ENCODE results near the gene PEX19.

The PEX19 gene

GRCh38 chr1:160315359-160315758 lies 30.4 kb upstream of the PEX19 start:
- DNase-seq (ENCODE audit: low read depth in 1 of 2, low spot score in 1 of 2) = no peak
- Histone ChIP-seq H3K27ac (replicated peaks) (no peak overlapping the region), H3K27me3 (ENCODE audit: insufficient read depth, poor library complexity, severe bottlenecking) (no peaks in the 10 kb centered on the region), H3K4me3 (replicated peaks; ENCODE audit: insufficient read depth, low read length) (no peak overlapping the region)
- TF ChIP-seq SPI1 (IDR thresholded peaks at IDR 0.05; ENCODE audit: borderline replicate concordance, low read depth) (no peak), POLR2AphosphoS5 (IDR thresholded peaks at IDR 0.05; ENCODE audit: low read depth) (no peak), CTCF (IDR thresholded peaks at IDR 0.05; ENCODE audit: insufficient read depth, low read length) (no peak), REST (IDR thresholded peaks at IDR 0.05; ENCODE audit: insufficient replicate concordance, low read depth) (no peak), GABPA (IDR thresholded peaks at IDR 0.05; ENCODE audit: low read depth) (no peak)

- H3K27ac ChIP-seq (replicated peaks) = no peak overlapping the region
- H3K27me3 ChIP-seq (ENCODE audit: insufficient read depth, poor library complexity, severe bottlenecking) = no peaks in the 10 kb centered on the region
- DNase-seq (ENCODE audit: low read depth in 1 of 2, low spot score in 1 of 2) = no peak
- TF ChIP-seq REST (IDR thresholded peaks at IDR 0.05; ENCODE audit: insufficient replicate concordance, low read depth) = no peak
- no peak for TF ChIP-seq POLR2AphosphoS5 (IDR thresholded peaks at IDR 0.05; ENCODE audit: low read depth)
- TF ChIP-seq CTCF (IDR thresholded peaks at IDR 0.05; ENCODE audit: insufficient read depth, low read length) = no peak
- TF ChIP-seq GABPA (IDR thresholded peaks at IDR 0.05; ENCODE audit: low read depth) = no peak
- TF ChIP-seq SPI1 (IDR thresholded peaks at IDR 0.05; ENCODE audit: borderline replicate concordance, low read depth) = no peak
- H3K4me3 ChIP-seq (replicated peaks; ENCODE audit: insufficient read depth, low read length) = no peak overlapping the region
Observed at GRCh38 chr1:160309571-160309970, 24.6 kb upstream of the PEX19 start.

- Histone ChIP-seq H3K27ac (replicated peaks) (no peak overlapping the region), H3K4me3 (replicated peaks; ENCODE audit: insufficient read depth, low read length) (no peak overlapping the region), H3K27me3 (ENCODE audit: insufficient read depth, poor library complexity, severe bottlenecking) (no peaks in the 10 kb centered on the region)
- TF ChIP-seq CTCF (IDR thresholded peaks at IDR 0.05; ENCODE audit: insufficient read depth, low read length) = no peak
- no peak for TF ChIP-seq SPI1 (IDR thresholded peaks at IDR 0.05; ENCODE audit: borderline replicate concordance, low read depth)
- DNase-seq (ENCODE audit: low read depth in 1 of 2, low spot score in 1 of 2) = no peak
Observed at GRCh38 chr1:160309185-160309557, 24.2 kb upstream of the PEX19 start.

- Histone ChIP-seq H3K27ac (replicated peaks) (no peak overlapping the region), H3K4me3 (replicated peaks; ENCODE audit: insufficient read depth, low read length) (no peak overlapping the region)
- TF ChIP-seq GABPA (IDR thresholded peaks at IDR 0.05; ENCODE audit: low read depth) (no peak), REST (IDR thresholded peaks at IDR 0.05; ENCODE audit: insufficient replicate concordance, low read depth) (no peak), POLR2AphosphoS5 (IDR thresholded peaks at IDR 0.05; ENCODE audit: low read depth) (no peak), SPI1 (IDR thresholded peaks at IDR 0.05; ENCODE audit: borderline replicate concordance, low read depth) (no peak)
Observed at GRCh38 chr1:160308451-160309184, 23.7 kb upstream of the PEX19 start.

More at GRCh38 chr1:160308451-160309184, 23.7 kb upstream of the PEX19 start:
- no peak for DNase-seq (ENCODE audit: low read depth in 1 of 2, low spot score in 1 of 2)
- H3K27me3 ChIP-seq (ENCODE audit: insufficient read depth, poor library complexity, severe bottlenecking) = no peaks in the 10 kb centered on the region

All from HL-60 (cell line).